Stimulated activated CD4-positive, alpha-beta T cell treated with anti-CD3 and anti-CD28 coated beads, Interleukin-1b, Interleukin-23, amount 100 ng/mL, for 4 hours (primary cell): ENCODE results near the gene S100A14.
"Not testable (repeated sequence)": the region's sequence is repeated elsewhere in the genome, so short reads cannot be mapped to it uniquely, and the experiment has no call there.

Experiments
- DNase-seq, 2 donors: peaks; one replicate each; pipeline ENCODE4 v3.0.0-alpha.2; 2020; ENCODE audit warnings: low read depth in 2 of 2

The S100A14 gene

DNA sequence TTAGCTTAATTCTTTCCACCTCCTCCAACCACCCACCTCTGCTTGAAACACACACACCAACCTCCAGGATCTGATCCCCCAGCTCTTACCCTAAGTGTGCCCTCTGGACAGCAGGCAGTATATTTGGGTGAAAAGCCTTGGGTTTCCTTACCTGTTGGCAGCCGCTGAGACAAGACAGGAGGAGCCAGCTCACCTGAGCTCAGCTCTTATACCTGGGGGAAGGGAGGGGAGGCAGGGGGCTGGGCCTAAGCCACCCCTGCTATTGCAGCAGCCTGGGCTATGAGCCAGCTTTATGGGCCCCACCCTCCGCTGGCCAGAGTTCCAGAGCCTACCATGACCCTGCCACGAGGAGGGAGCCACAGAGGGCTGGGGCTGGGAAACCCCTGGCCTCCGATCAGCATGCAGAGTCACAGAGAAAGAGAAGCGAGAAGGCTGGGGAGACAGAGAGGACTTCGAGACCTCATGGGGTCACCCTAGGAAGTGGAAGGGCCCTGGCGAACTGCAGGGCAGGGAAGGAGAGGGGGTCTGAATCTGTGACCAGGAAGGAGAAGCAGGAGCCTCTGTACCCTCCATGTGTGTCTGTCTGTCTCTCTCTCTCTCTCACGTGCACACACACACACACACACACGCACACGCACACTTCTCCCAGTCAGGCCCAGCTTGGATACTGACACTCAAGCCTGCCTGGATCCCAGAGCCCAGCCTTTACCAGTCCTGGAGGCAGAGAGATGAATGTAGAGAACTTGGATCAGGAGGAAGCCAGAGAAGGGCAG, at the start of gene S100A14:
Gene S100A14, minus strand, starts transcription at position 182 of the 773 bp plus-strand sequence. CDS start 467 bp downstream, outside the sequence.
- DNase-seq = no peak

DNA sequence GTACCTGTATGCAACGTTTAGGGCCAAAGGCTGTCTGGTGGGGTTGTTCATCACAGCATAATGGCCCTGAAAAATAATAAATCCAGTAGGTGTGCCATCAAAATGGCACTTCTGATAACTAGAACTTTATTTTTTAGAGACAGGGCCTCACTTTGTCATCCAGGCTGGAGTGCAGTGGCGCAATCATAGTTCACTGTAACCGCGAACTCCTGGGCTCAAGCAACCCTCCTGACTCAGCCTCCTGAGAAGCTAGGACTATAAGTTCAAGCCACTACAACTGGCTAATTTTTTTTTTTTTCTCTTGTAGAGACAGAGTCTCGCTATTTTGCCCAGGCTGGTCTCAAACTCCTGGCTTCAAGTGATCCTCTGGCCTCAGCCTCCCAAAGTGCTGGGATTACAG, 47.1 kb upstream of the S100A14 start:
- DNase-seq = no peak

DNA sequence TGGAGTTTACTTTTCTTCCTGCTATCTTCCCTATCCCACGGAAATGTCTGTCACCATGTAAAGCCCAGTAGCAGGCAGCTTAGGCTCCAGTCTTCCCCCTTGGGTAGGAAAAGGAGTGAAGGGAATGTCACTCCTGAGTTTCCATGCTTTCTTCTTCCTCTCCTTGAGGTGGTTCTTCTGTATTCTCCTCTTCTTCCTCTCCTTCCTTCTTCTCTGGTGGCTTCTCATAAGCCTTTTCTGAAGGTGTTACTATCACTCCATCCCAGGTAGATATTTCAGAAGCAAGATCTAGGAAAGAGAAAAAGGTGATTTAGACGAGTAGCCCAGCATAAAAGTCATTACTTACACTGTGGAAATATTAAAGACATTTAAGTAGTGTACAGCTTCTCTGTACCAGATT, 46.1 kb upstream of the S100A14 start:
- no peak for DNase-seq

DNA sequence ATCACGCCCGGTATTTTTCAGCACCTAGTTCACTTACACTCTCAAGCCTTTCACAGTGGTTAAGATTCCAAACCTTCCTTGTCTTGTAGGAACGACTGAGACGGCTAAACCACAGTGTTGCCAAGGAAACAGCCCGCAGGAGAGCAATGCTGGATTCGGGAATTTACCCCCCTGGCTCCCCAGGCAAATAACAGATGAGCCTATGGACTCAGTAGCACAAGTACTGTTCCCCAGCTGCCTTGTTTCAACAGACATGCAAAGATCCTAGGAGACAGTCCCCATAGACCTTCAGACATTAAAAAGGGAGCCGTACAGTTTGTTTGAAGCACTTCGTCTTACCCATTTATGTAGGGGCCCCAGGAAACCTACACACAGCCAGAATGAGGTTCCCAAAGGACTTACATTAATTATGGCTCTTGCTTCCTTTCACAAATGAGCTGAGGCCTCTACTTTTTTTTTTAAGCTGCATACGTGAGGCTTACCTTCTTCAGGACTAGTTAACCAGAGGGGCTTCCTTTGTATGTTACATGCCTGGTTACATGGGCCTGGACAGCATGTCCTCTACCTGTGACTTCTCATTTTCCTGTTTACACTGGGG, 45.1 kb upstream of the S100A14 start:
- no peak for DNase-seq

DNA sequence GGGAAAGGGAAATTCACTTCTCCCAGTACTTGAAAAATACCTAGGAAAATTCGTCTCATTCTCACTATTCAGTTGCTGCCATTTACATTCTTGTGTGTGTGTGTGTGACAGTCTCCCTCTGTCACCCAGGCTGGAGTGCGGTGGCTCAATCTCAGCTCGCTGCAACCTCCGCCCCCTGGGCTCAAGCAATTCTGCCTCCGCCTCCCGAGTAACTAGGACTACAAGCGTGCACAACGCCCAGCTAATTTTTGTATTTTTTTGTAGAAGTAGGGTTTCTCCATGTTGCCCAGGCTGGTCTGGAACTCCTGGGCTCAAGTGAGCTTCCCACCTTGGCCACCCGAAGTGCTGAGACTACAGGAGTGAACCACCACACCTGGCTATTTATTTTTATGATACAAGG, 43.5 kb upstream of the S100A14 start:
- no peak for DNase-seq

DNA sequence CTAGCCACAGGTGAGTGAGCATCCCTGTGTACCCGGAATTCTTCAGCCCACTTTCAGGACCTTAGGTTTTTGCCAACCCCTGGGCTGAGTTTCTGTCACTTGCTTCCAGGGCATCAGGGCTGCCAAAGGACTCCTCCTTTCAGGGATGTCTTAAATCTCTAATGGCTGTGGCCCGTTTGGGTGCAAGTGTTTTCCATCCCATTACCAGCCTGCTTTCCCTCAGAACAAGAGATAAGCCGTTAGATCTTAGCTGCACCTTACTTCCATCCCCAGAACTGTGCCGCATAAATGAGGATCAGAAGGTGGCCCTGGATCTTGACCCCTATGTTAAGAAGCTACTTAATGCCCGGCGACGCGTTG, 43.0 kb upstream of the S100A14 start:
- no peak for DNase-seq

DNA sequence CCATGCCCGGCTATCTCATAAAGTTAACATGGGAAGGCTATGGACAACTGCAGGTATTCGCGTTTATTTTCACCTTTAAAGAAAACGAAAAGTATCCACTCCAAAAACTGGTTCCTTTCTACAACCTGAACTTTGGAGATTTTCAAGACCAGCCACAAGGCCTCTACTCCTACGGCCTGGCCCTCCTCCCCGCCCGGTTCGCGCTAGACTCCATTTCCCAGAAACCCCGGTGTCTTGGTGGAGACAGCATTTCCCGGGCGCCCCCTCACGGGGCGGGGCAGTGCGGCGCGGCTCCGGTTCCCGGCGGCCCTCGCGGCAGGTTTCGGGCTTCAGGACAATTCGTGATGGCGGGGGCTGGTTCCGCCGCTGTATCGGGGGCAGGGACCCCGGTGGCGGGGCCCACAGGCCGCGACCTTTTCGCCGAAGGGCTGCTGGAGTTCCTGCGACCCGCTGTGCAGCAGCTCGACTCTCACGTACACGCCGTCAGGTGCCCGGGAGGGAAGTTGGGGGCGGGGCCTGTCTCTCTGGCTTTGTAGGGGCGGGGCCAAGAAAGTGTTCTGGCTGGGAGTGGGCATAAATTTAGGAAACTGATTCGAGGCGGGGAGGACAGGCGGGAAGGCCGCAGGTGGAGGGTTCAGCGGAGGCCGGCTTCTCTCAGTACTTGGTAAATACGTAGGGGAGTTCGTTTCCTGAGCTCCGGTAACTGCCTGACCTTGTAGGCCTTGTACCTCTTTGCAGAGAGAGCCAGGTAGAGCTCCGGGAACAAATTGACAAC, 42.5 kb upstream of the S100A14 start, which contains the start of gene SNAPIN:
Gene SNAPIN, plus strand, starts transcription at position 304 of the 775 bp plus-strand sequence. Its CDS starts 41 bp downstream, at position 345.
- DNase-seq = peak; percentile 85

DNA sequence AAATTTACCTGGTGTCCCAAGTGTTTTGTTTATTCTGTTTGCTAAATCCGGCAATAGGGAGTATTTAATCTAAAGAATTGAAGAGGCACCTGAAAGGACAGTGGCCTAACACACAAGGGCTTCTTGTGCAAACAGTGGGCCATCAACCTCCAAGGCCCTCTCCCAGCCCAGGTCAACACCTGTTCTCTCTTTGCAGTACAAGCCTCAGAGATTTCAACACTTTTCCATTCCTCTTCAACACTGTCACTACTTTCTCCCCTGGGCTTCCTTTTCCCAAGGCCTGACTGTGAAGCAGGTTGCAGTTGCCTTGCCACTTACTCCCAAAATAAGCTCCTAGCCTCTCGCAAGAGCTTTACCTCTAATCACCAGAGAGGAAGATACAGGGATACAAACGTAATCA, 39.2 kb upstream of the S100A14 start:
- no peak for DNase-seq

DNA sequence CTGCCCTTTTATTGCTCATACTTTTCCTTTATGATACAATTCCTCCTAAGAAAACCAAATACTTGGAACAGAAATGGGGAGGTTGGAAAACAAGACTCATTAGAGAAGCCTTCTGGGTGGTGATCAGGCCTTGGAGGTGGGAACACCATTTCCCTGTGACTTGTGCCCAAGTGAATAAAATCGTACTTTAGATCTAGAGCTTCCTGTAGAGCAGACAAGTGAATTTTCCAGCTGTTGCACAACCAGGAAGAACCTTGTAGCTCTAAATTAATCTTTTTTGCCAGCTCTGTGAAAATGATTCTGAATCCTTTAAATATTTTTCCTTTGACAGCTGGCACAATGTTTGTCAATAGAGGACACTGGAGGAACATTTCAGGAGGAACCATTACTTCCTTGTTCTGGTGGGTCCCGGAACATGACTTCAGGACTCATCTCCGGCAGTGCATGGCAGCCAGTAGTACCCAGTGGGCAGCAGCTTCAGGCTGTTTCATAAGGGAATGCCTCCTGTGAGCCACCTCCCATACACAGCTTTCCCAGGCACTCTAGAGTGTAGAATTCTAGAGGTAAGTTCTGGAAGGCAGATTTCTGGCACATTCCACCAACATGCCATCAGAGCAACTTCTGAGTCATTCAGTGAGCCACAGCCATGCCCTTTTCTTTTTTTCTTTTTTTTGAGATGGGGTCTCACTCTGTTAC, 36.8 kb upstream of the S100A14 start:
- no peak for DNase-seq

DNA sequence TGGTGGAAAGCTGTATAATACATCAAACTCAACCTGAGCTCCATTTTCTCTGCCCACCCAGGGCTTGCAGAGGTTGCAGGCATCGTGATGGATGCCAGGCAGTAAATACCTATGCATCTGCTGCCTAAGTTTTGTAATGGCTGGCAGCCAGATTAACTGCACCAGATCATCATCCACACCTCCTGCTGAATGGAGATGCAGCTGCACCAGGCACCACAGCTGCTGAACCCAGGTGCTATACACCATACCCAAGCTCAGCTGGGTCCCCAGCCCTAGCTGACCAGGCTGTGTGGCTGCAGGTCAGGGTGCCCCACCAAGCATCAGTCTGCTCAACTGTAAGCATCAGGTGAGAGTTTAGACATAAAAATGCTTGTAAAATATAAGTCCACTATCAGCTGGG, 35.6 kb upstream of the S100A14 start:
- DNase-seq = no peak

DNA sequence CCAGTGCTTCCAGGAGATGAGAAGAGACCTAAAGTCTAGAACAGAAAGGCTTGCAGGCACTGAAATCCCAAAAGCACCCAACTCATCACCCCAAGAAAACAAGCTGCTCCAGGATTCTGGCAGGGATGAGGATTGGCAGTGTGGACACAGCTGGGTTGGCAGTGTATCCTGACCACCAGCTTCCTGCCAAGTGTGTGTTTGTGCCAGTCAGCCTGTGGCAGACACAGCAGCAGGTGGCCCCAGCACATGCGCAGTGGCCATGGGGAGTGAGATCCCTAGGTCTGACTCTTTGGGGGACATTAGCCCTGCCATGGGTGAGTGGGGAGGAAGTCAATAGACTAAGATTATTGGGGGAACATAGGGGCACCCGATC, 33.7 kb upstream of the S100A14 start:
- DNase-seq = no peak

DNA sequence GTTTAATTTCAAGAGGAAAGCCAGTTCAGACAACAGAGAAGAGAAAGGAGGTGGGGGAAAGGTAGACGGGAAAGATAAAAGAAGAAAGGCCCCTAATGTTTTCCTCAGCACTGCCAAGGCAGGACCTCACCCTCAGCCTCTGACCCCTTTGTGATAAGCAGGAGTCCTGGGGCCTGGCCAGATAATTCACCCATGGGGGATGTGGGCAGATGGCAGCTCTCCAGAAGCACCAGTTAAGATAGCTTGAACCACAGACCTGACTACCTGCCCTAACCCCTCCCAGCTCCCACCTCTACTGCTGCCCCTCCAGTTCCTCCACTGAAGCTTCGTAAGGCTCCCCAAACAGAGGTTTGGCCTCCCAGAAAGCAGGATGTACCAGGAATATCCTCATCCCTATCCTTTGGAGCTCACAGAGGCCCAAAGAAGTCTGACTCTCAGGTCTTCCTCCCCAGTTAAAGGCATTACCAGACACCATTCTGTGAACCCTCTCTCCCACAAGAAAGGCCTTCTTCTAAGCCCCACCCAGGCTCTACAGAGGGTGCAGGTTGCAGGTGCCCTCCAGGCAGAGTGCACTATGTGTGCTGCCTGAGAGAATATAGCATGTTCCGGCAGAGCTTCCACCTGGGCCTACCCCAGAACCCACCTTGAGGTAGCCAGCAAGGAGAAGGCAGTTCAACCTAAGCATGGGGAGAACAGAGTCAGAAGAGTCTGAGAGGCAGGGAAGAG, 33.2 kb upstream of the S100A14 start:
- no peak for DNase-seq

DNA sequence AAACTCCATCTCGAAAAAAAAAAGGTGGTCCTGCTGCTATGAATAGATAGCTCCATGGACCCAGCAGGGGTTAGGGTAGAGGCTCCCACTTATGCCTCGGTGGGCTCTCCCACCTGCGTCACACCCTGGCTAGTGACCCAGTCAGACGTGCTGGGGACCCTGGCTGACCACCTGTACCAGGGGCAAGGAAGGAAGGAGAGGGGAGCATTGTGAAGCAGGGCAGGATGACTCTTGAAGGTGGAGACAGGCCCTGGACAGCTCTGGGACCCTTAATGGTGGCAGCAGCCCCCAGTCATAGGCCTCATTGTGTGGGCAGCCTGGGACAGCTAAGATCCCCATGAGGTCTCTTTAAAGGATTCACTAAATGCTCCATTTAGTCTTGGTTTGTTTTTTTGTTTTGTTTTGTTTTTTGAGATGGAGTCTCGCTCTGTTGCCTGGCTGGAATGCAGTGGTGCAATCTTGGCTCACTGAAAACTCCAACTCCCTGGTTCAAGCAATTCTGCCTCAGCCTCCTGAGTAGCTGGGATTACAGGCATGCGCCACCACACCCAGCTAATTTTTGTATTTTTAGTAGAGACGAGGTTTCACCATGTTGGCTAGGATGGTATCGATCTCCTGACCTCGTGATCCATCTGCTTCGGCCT, 32.0 kb upstream of the S100A14 start:
- DNase-seq = no peak

DNA sequence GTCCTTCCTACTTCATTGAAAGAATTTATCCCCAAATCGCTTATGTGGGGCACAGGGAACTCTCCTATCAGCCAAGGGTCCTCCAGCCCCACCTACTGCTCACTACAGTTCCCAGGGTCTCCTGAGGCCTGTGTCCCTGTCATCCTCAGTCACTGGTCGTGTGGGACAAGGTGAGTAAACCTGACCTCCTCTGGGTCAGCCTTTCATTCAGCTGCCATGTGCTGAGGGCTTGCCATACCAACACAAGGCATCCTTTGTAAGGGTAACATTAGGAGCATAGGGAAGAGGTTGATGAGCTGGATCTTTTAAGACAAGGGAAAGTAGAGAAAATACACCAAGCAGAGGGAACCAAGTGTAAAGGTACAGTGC, 31.2 kb upstream of the S100A14 start:
- no peak for DNase-seq

DNA sequence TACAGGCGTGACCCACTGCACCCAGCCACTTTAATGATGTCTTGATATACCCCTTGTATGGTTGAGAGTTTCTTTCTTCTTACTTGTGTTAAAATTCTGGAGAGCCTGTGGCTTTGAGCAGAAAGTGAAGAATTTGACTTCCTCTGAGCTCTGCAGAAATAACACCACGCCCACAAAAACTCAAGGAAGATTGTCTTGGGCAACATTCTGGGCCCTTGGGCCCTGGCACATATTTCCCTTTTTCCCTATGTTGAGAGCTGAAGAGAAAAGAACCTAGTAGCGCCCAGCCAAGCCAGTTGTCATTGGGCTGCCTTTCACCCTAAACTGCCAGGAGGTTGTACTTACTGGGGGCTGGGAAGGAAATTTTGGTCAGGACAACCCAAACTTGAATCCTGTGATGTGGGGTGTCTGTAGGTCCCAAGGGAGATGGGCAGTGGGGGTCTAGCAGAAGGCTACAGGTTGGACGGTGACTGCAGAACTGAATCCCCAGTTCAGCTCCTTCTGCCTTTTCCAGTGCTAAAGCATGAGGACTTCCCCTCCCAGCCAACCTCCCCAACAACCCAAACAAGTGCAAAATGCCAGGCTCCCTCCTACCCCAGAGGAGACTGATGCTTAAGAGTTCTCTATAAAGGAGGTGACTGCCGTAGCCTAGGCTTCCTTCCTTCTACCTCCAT, 30.7 kb upstream of the S100A14 start:
- no peak for DNase-seq

DNA sequence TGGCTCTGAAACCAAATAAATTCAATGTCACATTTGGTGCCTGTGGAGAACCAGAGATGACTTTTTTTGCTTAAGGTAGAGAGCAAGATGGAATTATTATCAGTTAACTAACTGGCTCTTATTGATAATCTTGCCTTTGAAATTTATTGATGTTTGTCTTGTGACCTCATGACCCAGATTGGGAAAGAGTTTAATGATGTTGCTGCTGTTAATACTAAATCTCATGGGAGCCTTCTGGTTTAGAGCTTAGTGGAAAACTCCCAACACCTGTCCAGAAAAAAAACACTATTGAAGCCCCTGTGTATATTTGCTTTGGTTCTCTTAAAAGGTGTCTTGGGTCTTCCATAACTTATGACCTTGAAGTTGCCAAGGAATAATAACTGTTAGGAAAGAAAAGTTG, 27.7 kb upstream of the S100A14 start:
- no peak for DNase-seq

DNA sequence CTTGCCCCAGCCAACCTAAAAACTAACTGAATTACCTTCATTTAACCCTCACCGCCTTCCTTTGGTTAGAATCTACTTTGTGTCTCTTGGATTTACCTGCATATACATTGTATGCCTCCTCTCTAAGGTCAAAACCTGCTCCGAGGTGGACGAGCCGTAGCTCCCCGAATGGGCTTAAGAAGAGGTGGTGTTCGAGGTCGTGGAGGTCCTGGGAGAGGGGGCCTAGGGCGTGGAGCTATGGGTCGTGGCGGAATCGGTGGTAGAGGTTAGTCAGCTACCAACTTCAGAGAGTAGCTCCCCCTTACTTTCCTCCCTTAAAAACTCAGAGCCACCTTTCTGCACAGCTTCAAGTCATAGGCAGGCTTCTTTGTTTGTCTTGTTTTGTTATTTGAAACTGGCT, 27.0 kb upstream of the S100A14 start:
- DNase-seq = no peak

DNA sequence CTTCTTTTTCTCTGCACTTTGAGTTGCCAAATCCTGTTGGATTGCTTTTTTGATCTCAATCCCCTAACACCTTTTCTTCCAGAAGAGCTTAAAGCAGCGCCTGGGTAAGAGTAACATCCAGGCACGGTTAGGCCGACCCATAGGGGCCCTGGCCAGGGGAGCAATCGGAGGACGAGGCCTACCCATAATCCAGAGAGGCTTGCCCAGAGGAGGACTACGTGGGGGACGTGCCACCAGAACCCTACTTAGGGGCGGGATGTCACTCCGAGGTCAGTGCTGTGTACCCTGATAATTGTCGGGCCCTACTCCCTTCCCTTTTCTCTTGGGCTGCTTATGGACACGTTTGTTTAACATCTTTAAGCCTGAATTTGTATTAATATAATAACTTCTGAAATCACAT, 26.0 kb upstream of the S100A14 start:
- DNase-seq = no peak

DNA sequence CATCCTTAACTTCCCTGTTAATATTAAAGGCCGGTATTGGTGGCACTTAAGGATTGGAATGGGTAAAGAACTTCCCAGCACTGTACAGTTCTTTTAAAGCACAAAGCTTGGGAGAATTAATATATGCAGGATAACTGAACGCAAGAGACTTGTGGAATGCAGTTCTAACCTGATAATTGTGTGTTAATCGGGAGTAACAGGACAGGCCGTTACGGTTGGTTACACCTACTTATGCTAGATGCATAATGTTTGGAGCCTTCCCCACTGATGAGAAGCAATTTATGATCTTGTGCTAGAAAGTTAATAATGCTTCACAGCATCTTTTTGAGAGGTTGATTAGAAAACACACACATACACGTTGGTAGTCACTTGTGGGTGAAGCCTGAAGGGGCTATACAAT, 24.7 kb upstream of the S100A14 start:
- no peak for DNase-seq

DNA sequence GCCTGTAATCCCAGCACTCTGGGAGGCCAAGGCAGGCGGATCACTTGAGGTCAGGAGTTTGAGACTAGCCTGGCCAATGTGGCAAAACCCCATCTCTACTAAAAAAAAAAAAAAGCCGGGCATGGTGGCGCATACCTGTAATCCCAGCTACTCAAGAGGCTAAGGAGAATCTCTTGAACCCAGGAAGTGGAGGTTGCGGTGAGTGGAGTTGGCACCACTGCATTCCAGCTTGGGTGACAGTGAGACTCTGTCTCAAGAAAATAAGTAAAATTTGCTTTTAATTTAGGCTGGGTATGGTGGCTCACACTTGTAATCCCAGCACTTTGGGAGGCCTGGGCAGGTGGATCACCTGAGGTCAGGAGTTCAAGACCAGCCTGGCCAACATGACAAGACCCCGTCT, 24.1 kb upstream of the S100A14 start:
- DNase-seq = not testable (repeated sequence)

DNA sequence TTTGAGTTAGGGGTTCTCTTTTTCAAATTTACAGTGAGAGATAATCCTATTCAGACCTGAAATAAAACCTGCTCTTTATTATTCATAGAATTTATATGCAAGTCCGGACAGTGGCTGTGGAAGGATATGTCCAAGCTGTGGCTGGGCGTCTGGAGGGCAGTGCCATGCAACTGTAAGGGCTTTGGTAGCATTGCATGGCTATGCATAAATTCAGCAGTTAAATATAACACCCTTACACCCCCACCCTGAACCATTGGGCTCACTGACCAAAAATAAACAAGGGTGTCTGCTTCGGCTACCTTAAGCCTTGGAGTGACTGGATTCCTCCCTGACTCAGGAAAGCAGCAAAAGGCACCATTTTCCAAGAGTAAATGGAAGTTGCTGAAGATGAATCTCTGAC, 23.2 kb upstream of the S100A14 start:
- DNase-seq = no peak
